SIG-M5 treated with dmso at 0.1 percent for 504 hours (cell line): ENCODE results near the gene ADRA1B.

ENCODE experiments used
- DNase-seq: peaks from one replicate; lab custom pipeline; 2025; ENCODE audit not compliant: unreplicated experiment; lab: John Stamatoyannopoulos, UW

The ADRA1B gene

DNA sequence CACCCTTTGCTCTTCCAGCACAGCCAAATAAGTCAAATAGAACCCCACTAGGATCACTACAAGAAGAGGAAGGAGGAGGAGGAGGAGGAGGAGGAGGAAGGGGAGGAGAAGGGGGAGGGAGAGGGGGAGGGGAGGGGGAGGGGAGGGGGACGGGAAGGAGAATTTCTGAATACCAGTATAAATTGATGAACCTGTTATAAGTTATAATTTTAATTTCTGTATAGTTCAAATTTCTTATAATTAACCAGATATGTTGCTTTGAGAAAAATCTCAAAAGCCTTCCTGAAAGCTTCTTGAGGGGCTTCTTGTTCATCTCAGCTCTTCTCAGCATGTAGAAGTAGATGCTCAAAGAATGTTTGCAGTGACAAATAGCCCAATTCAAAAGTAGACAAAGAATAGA lies 15.0 kb upstream of the ADRA1B start:
- DNase-seq: no peak

DNA sequence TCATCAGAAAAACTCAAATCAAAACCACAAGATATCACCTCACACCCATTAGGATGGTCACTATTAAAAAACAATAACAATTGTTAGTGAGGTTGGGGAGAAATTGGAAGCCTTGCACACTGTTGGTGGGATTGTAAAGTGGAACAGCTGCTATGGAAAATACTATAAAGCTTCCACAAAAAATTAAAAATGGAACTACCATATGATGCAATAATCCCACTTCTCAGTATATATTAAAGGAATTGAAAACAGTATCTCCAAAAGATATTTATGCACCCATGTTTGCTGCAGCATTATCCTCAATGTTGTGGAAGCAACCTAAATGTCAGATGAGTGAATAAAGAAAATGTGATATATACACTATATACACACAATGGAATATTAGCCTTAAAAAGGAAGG lies 14.5 kb upstream of the ADRA1B start:
- no peak for DNase-seq

DNA sequence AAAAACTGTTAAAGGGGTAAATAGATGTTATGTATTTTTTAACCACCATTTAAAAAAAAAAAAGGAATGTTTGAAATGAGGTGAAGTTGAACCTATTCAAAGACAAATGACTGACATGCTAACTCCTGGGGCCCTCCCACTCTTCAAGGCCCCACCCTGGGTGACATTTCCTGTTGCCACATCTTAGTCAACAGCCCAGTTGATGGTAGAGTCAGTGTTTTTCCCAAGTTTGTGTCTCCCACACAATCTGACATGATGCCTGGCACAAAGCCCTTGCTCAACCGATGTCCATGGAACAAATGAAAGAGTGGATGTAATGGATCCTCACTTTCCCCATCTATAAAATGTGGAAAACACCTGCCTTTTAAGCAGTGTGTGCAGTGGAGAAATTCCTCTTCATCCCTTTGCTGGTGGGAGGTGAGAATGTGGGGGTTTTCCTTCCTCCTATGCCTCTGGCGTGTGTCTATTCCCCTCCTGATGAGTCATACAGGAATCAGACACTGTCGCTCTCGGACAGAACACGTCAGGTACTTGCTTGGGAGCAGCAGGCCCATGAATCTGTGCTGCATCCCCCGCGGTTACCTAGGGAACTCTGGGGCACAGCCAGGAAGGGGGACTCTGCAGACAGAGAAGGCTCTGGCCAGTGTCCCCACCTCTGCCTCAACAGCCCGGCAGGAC lies 13.7 kb upstream of the ADRA1B start:
- no peak for DNase-seq

DNA sequence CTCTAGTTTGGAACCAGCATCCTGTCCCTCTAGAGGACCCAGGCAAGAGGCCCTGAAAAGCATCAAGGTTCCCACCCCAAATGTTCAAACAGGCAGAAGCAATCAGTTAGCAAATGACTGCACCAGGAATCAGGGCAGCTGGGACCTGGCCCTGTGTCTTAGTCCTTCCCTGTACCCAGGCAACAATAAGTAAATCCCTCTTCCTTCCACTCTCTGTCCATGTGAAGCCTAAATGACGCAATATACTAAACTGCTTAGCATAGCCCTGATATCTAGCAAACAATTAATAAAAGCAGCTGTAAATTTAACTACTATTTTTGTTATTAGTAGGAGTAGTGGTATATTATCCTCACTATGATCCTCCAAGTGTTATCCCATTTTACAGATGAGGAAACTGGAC lies 13.2 kb upstream of the ADRA1B start:
- no peak for DNase-seq

DNA sequence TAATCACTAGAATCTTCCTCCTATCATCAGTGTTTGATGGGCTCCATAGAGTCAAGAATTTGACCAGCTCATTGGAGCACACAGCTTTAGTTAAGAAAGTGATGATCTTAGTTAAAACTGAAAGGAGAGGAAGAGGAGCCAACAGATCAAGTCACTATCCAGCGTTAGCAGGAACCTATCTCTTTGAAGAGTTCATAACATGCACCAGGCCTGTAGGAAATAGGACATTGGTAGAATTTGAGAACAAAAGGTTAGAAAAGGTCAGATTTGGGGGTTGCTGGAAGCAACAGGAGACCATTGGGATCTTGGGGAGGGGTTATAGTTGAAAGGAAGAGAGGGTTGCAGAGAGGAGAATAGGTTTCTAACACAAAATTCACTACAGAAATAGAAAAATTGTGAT lies 11.4 kb upstream of the ADRA1B start:
- DNase-seq: no peak

DNA sequence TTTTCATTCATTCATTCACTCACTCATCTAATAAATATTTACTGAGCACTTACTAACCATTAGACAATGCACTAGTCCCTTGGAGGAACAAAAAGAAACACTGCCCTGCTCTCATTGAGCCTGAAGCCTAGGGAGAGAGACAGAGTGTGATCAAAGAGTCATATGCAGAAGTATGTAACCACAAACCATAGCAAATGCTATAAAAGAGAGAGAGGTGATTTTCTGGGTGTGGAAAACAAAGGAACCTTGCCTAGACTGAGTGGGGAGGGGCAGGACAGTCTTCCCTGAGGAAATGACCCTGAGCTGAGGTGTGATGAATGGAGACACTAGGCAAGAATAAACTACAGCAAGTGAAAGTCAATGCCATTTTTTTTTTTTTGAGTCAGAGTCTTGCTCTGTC lies 10.8 kb upstream of the ADRA1B start:
- no peak for DNase-seq

DNA sequence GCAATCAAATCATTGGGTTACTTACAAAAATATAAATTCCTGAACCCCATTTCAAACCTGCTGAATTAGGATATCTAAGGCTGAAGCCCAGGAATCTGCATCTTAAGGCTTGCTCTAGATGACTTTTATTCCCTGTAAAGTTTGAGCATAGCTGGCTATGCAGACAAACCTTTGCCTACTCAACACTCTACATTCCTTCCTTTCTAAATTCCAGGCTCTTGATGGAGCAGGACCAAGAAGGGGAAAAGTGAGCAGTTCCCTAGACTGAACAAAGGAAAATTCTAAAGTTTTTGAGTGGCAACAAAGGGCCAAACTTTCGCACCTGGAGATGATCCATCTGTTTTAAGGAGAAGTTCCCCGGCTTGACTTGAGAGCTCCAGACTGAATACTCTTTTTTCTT lies 9.8 kb upstream of the ADRA1B start:
- DNase-seq: no peak

DNA sequence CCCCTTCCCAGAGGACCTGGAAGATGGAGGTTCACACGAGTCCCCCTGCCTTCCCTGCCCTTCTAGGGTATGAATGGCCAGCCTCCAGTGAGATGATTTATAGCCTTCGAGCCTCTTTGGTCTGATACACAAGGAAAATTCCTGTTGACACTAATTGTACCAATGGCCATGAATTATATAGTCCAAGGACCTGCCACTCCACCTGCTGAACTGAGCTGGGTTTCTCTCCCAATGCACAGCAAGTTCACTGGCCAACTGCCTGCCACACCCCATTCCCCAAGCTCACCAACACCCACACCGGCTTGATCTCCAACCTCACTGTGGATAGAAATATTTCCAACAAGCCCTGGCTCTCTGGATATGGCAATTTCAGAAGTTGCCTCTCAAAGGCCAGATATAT lies 9.3 kb upstream of the ADRA1B start:
- DNase-seq: no peak

DNA sequence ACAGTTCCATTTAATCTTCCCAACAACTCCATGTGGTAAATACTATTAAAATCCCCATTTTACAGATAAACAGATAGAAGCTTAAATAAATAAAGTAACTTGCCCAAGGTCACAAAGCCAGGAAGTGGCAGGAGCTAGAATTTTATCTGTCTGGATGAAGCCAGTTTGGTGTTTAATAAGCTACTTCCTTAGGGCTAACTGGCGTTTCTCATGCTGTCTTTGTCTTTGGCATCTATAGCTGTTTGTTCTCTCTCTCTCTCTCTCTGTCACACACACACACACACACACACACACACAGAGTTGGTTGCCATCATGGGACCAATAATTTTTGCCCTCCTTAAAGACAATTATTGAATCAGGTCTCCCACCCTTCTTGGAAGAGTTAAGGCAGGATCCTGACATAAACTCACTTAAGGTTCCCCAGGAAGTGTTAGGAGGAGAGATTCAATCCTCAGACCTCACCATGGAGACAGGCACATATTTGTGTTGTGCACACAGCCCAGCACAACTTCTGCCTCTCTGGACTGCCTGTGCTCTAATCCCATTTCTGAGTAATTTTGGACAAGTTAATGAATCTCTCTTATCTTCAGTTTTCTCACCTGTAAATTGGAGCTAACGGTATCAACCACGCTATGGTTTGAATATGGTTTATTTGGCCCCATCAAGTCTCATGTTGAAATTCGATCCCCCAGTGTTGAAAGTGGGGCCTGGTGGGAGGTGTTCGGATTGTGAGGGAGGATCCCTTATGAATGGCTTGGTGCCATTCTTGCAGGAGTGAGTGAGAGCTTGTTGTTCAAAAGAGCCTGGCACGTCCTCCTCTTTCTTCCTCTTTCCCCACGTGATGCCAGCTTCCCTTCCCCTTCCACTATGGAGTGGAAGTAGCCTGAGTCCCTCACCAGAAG lies 8.3 kb upstream of the ADRA1B start:
- no peak for DNase-seq

DNA sequence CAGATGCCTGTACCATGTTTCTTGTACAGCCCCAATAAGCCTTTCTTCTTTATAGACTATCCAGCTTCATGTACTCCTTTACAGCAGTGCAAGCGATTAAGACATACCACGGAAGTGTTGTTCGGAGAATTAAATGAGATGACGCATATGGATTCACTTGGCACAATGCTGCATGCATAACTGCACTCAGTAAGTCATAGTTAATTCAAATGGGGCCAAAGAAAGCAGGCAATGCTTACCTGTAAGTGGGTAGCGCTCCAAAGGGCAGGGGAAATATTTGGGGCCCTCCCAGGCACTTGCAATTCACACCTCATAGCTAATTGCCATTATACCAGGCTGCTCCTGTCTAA lies 7.7 kb upstream of the ADRA1B start:
- DNase-seq: no peak

DNA sequence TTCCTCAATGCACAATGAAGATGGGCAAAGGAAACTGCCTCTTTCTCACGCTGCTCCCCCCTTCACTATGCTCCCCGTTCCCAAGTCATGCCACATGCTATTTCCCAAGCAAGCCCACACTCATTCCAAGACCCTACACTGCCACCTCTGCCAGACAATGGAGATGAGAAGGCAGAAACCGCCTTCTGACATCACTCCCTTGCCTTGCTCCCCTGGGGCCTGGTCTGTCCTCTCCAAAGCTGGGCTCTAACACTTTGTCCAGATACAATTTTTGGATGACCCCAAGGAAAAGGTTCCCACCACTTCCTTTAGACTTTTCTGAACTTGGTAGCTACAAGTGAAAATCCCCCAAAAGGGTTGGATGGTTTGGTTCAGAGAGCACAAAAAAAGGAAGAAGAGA lies 7.2 kb upstream of the ADRA1B start:
- no peak for DNase-seq

DNA sequence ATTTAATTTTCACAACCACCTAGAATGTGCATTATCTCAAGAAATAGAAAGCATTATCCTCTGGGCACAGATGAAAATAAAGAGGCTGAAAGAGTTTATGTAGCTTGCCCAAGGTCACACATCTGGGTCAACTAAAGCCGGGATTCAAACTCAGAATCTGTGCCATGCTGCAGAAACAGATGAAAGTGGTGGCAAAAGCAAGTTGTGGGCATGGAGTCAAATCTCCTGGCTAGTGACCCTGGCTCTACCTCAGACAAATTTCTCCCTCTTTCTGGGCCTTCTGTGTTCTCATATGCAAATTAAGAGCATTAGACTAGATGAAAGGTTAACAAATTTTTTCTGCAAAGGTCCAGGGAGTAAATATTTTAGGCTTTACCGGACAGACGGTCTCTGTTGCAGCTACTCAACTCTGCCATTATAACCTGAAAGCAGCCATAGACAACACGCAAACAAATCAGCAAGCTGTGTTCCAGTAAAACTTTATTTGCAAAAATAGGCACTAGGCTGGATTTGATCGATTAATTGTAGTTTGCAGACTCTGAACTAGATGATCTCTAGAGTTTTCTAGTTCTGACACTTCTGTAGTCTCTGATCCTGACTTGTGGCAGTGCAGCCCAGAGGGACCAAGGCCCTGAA lies 6.0 kb upstream of the ADRA1B start:
- DNase-seq: no peak

DNA sequence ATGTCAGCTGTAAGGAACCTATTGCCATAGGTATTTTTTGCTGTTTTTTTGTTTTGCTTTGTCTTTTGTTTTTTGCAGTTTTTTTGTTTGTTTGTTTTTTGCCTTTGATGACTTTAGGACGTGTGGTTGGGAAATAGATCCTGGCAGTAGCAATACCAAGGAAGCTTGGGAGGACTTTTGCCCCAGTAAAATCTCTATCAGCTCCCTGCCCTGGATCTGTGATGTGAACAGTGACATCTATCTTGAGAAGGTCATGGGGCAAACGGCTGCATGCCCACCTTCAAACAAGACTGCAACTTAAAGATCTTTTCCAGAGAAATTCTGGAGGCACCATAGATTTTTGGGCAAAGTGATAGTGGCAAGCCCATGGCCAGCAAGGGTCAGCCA lies 5.4 kb upstream of the ADRA1B start:
- DNase-seq: no peak

DNA sequence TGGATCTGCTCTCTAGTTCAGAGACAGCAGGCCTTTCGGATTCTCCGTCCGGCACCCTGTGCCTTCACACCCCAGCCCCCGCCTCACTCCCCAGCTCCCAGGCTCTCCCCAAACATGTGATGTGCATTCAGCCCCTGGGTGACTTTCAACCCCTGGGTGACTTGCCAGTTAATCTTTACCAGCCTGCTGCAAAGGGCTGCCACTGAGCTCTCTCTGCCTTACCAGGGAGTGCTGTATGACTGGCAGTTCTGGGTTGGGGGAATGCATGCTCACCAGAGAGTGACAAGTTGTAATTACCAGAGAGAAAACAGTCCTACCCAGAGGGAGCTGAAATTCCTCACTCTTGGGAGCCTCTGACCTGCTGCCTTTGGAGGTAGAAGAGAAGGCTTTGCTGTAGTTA lies 4.9 kb upstream of the ADRA1B start:
- DNase-seq: no peak

DNA sequence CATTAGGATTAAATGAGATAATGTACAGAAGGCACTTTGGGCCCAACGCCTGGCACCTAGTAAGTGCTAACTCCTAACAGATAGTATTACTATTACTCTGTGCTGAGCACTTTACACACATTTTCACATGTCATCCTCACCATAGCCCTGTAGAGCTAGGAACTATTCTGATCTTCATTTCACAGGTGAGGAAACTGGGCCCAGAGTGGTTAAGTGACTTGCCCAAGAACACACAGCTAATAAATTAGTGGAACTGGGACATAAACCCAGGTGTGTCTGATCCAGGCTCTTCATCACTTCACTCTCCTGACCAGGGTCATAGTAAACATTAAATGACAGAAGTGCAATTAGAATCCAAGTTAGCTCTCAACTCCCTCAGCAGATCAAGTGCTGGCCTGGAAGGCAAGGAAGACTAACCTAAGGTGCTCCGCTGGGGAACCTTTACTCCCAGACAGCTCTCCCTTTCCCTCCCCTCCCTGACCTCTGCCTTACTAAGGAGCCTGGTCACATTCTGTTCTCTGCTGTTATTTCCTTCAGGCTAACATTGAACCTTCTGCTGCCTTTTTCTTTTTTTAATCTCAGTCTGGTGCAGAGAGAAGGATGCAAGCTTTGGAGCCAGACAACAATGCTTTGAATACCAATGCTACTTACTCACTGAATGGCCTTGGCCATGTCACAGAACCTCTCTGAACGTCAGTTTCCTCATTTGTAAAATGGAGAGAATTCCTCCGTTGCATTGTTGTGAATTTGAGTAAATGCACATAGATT lies 4.1 kb upstream of the ADRA1B start:
- no peak for DNase-seq

DNA sequence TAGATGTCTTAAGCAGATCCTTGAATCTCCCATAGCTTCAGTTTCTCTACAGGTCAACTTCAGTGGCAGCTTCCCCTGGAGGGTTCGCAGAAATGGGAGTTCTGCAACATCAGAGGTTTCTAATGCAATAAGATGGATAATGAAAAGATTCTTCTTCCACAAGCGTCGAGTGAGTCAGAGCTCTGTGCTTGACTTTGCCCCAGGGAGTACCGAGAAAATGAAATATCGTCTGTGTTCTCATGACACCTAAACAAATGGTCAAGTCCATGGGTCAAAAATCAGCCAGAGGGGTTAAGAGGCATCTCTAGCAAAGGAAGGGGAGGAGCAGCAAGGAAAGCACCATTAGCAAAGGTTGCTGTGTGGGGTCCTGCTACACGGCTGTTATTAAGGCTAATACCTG lies 3.2 kb upstream of the ADRA1B start:
- DNase-seq: no peak

DNA sequence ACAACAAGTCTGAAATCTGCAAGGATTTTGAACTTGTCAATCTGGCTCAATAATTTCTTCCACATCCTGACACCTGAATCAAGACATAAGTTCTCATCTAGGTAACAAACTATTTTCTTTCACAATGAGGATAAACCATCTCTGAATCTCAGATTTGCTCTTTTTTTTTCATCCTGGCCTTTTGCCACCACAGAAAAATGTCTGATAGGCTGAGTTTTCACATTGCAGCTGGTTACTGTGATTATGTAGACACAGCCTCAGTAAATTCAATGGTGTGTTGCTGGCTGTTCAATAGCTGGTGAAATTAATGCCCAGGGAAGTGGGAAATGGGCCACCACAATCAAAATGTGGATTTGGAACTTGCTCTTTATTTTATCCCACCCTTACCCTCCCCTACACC lies 2.8 kb upstream of the ADRA1B start:
- DNase-seq: no peak

DNA sequence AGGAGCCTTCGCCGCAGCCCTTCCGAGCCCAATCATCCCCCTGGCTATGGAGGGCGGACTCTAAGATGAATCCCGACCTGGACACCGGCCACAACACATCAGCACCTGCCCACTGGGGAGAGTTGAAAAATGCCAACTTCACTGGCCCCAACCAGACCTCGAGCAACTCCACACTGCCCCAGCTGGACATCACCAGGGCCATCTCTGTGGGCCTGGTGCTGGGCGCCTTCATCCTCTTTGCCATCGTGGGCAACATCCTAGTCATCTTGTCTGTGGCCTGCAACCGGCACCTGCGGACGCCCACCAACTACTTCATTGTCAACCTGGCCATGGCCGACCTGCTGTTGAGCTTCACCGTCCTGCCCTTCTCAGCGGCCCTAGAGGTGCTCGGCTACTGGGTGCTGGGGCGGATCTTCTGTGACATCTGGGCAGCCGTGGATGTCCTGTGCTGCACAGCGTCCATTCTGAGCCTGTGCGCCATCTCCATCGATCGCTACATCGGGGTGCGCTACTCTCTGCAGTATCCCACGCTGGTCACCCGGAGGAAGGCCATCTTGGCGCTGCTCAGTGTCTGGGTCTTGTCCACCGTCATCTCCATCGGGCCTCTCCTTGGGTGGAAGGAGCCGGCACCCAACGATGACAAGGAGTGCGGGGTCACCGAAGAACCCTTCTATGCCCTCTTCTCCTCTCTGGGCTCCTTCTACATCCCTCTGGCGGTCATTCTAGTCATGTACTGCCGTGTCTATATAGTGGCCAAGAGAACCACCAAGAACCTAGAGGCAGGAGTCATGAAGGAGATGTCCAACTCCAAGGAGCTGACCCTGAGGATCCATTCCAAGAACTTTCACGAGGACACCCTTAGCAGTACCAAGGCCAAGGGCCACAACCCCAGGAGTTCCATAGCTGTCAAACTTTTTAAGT lies 819 bp downstream of the ADRA1B start:
- no peak for DNase-seq

DNA sequence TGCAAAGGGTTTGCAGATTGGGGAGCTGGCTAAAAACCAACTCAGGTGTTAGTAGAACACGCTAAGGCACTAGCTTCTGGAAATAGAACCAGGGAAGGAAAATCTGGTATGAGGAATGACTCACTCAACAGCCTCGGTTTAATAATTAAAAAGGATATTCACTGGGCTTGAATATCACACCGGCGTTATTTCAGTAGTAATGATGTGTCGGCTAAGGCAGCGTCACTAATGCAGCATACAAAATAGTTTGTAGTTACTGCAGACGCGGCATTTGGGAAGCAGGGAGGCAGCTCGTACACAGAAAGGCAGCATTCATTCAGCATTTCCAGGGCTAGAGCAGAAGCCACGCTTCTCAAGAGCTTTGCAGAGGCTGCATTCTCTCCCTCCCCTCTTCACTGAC lies 1.7 kb downstream of the ADRA1B start:
- DNase-seq: no peak

DNA sequence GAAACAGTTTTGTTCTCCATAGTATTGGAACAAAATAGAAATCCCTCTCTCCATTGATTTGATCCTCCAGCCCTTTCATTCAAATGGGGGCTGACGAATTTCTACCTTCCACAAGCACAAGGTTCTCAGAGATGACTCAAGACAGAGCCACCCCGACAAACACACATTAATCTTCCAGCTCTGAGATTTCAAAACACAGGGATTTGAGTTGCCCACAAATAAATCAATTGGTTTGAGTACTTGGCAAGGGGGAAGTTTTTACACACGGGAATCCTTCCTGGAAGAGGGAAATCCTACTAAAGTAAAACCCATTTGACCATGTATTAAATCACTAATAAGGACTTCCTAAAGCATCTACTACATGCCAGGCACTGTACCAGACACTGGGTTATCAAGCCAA lies 5.4 kb downstream of the ADRA1B start:
- DNase-seq: no peak

DNA sequence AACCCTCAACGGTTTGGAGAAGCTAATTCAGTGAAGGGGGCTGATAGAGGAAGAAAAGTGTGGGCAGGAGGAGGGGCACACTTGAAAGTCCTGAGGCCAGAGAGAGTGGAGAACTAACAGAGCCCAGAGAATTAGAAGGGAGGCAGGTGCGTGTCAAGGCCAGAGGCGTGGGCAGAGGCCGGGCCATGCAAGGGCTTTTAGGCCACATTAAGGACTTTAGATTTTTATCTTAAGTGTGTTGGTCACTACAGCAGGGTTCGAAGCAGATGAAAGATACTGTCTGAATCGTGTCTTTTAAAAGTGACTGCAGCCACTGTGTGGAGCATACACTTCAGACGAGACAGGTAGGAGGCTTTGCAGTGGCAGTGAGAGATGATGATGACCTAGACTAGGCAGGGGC lies 6.7 kb downstream of the ADRA1B start:
- DNase-seq: no peak
